ENCODE measurements around the gene DMD.

DNA sequence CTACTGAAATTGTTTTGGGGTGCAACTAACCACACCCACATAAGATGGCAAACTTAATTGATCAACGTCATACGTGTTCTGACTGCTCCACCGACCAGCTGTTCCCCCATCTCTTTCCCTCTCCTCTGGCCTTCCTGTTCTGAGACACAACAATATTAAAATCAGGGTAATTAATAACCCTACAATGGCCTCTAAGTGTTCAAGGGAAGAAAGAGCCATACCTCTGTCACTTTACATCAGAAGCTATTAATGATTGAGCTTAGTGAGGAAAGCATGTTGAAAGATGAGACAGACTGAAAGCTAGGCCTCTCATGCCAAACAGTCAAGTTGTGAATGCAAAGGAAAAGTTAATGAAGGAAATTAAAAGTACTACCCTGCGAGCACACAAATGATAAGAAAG lies 1965.6 kb downstream of the DMD start:
- TF ChIP-seq POLR2A (IDR thresholded peaks at IDR 0.05; ENCODE audit: low read depth, low read length): no peak
- no peak for TF ChIP-seq POLR2AphosphoS5 (IDR thresholded peaks at IDR 0.05; ENCODE audit: low read depth, low read length)
